Measurements from ENCODE around the gene GALK1. TPM values are rescaled to one million over a fixed set of nuclear protein-coding genes. Genes with fewer than 3 reads are reported as not detected.

GALK1 gene
- total RNA-seq, 1 experiment from 2014 or later: 35.8 TPM

GRCh38 chr17:75767881-75768280 is 2.9 kb upstream of the GALK1 start:
- DNase-seq (ENCODE audit: low read depth, low spot score) (no peak), ATAC-seq (no peak)
- in situ Hi-C loops (cut with HindIII; ENCODE audit: low pct_unique_long_range_greater_than_20kb, low sequenced_read_pairs): no loop called here
- TF ChIP-seq SIN3A (IDR thresholded peaks at IDR 0.05; ENCODE audit: borderline replicate concordance, insufficient read depth, low read depth, low read length): no peak
- no peak for TF ChIP-seq POLR2AphosphoS5 (IDR thresholded peaks at IDR 0.05; ENCODE audit: low read depth, low read length)
- no peak for TF ChIP-seq CTCF (IDR thresholded peaks at IDR 0.05)
- no peak for TF ChIP-seq REST (IDR thresholded peaks at IDR 0.05; ENCODE audit: insufficient read depth in 1 of 2, low read depth in 2 of 2, low read length in 1 of 2)
- no peak for TF ChIP-seq TCF7L2 (IDR thresholded peaks at IDR 0.05; ENCODE audit: low read depth, low read length)
- Histone ChIP-seq H3K36me3 (ENCODE audit: control insufficient read depth, insufficient read depth, low read length) (no peaks in the 10 kb centered on the region), H3K27me3 (ENCODE audit: control insufficient read depth, insufficient read depth, low read length) (no peaks in the 10 kb centered on the region), H3K4me1 (ENCODE audit: control insufficient read depth, insufficient read depth, low read length) (peaks cover 6% of the 10 kb centered on the region), H3K9me3 (ENCODE audit: control insufficient read depth, insufficient read depth, low read depth, low read length) (no peaks in the 10 kb centered on the region), H3K4me3 (ENCODE audit: low read depth in 2 of 2, low read length in 2 of 2) (no peak overlapping the region), H3K27ac (ENCODE audit: low read length) (no peak overlapping the region)
- POLR2A ChIA-PET: interaction anchor here (0.6 kb wide), 1 partner anchor 103 kb away, joined by 10 read pairs; no protein-coding TSS in a partner anchor
- CTCF ChIA-PET: no interaction called here
- BruUV-seq (replicated peaks): no TSS peak
- intact Hi-C loops (cut with micrococcal nuclease; ENCODE audit: unreplicated experiment): no loop called here

GRCh38 chr17:75765981-75766380 is 989 bp upstream of the GALK1 start:
- Histone ChIP-seq H3K4me1 (ENCODE audit: control insufficient read depth, insufficient read depth, low read length) (peaks cover 6% of the 10 kb centered on the region), H3K9me3 (ENCODE audit: control insufficient read depth, insufficient read depth, low read depth, low read length) (no peaks in the 10 kb centered on the region), H3K36me3 (ENCODE audit: control insufficient read depth, insufficient read depth, low read length) (no peaks in the 10 kb centered on the region), H3K27me3 (ENCODE audit: control insufficient read depth, insufficient read depth, low read length) (no peaks in the 10 kb centered on the region), H3K27ac (ENCODE audit: low read length) (no peak overlapping the region), H3K4me3 (ENCODE audit: low read depth in 2 of 2, low read length in 2 of 2) (no peak overlapping the region)
- intact Hi-C loops (cut with micrococcal nuclease; ENCODE audit: unreplicated experiment) (no loop called here), in situ Hi-C loops (cut with HindIII; ENCODE audit: low pct_unique_long_range_greater_than_20kb, low sequenced_read_pairs) (no loop called here)
- TF ChIP-seq CTCF (IDR thresholded peaks at IDR 0.05): no peak
- TF ChIP-seq REST (IDR thresholded peaks at IDR 0.05; ENCODE audit: insufficient read depth in 1 of 2, low read depth in 2 of 2, low read length in 1 of 2): no peak
- TF ChIP-seq TCF7L2 (IDR thresholded peaks at IDR 0.05; ENCODE audit: low read depth, low read length): no peak
- no peak for TF ChIP-seq SIN3A (IDR thresholded peaks at IDR 0.05; ENCODE audit: borderline replicate concordance, insufficient read depth, low read depth, low read length)
- no peak for TF ChIP-seq POLR2AphosphoS5 (IDR thresholded peaks at IDR 0.05; ENCODE audit: low read depth, low read length)
- POLR2A ChIA-PET: interaction anchor here (1.0 to 1.9 kb wide), 2 partner anchors 9 to 14 kb away, joined by 5 read pairs; no protein-coding TSS in a partner anchor
- DNase-seq (ENCODE audit: low read depth, low spot score) (no peak), ATAC-seq (no peak)
- BruUV-seq (replicated peaks): no TSS peak
- CTCF ChIA-PET: interaction anchor here (1.2 kb wide), 1 partner anchor 18 kb away, joined by 3 read pairs; no protein-coding TSS in a partner anchor

Data from Panc1 (cell line).